HCT116 (cell line): ENCODE data around the gene TCP1. TPM values are rescaled to one million over a fixed set of nuclear protein-coding genes. Genes with fewer than 3 reads are reported as not detected.

Source experiments
- ATAC-seq: fragments of 200-7000 bp; cut with Tn5 transposase; 2 replicates; pipeline ENCODE4 v1.9.1; 2020; ENCODE audit warnings: mild to moderate bottlenecking, moderate library complexity
- BruUV-seq: library from RNA; stranded (reverse); fragments of 400-500 nt; replicated peaks from 2 replicates; lab custom pipeline; 2021; lab: Mats Ljungman, UMichigan
- CTCF ChIA-PET: fragments of 300-600 bp; sonication (Branson Sonifier 250); formaldehyde crosslinking; loops from one replicate; lab custom pipeline; 2021; ENCODE audit warnings: antibody characterized with exemption; lab: Charles Lee
- POLR2A ChIA-PET: fragments of 300-600, 350-600 bp; sonication (Branson Sonifier 250); formaldehyde crosslinking; loops from one replicate; lab custom pipeline; 2021; ENCODE audit warnings: antibody characterized with exemption; lab: Charles Lee
- RAD21 ChIA-PET, 2 experiments: fragments of 300-600 bp; sonication (Branson Sonifier 250); formaldehyde crosslinking; loops; one replicate each; lab custom pipeline; 2023; ENCODE audit warnings: low total read pairs in 2 of 2; ENCODE audit not compliant: uncharacterized antibody in 2 of 2, unreplicated experiment in 2 of 2, low non-redundant PET in 1 of 2; lab: Charles Lee
- DNase-seq: peaks from one replicate; pipeline ENCODE4 v3.0.0-alpha.2; 2010; ENCODE audit warnings: low read depth, low spot score
- H2AFZ ChIP-seq: fragments of 200-600 bp; shearing (Covaris generic), sonication (generic); 2 replicates; pipeline ENCODE4 v1.6.1; 2017; ENCODE audit warnings: low read depth, mixed run types, mixed read lengths, antibody characterized with exemption, low read length; ENCODE audit not compliant: poor library complexity, severe bottlenecking
- H3K27ac ChIP-seq: 2 replicates; pipeline ENCODE4 v1.5.1; 2012; ENCODE audit warnings: low read depth, low read length
- H3K27me3 ChIP-seq: fragments of 200-600 bp; sonication (generic); 2 replicates; pipeline ENCODE4 v1.6.1; 2016; ENCODE audit warnings: mixed run types, low read length, mixed read lengths; ENCODE audit not compliant: insufficient read depth
- H3K36me3 ChIP-seq, 2 experiments: fragments of 200-500 bp in 1 of 2; fragments of 200-600 bp in 1 of 2; sonication (Bioruptor generic) in 1 of 2; sonication (generic) in 1 of 2; 2 replicates each; pipeline versions ENCODE4 v1.5.1 to v1.6.1; 2014 to 2016; ENCODE audit warnings: low read length in 2 of 2, inconsistent platforms in 1 of 2, mixed read lengths in 1 of 2, mixed run types in 1 of 2; ENCODE audit not compliant: insufficient read depth in 2 of 2, control insufficient read depth in 1 of 2
- H3K4me1 ChIP-seq, 2 experiments: fragments of 200-600 bp in 1 of 2; sonication (generic) in 1 of 2; 2 replicates each; pipeline versions ENCODE4 v1.5.1 to v1.6.1; 2012 to 2017; ENCODE audit warnings: low read length in 2 of 2, inconsistent platforms in 1 of 2, mild to moderate bottlenecking in 1 of 2, mixed read lengths in 1 of 2, mixed run types in 1 of 2, moderate library complexity in 1 of 2; ENCODE audit not compliant: insufficient read depth in 2 of 2, control insufficient read depth in 1 of 2
- H3K4me2 ChIP-seq: fragments of 200-600 bp; sonication (generic); 2 replicates; pipeline ENCODE4 v1.6.1; 2017; ENCODE audit warnings: mixed run types, low read length, mixed read lengths
- H3K4me3 ChIP-seq, 2 experiments: fragments of 200-600 bp in 1 of 2; sonication (generic) in 1 of 2; replicated peaks in 1 of 2; 2 replicates each; pipeline ENCODE4 v1.5.1; 2011 to 2016; ENCODE audit warnings: low read length in 2 of 2, control low read depth in 1 of 2, low read depth in 1 of 2, mild to moderate bottlenecking in 1 of 2, mixed read lengths in 1 of 2, mixed run types in 1 of 2
- H3K79me2 ChIP-seq: fragments of 200-600 bp; sonication (generic); 2 replicates; pipeline ENCODE4 v1.6.1; 2017; ENCODE audit warnings: mild to moderate bottlenecking, mixed run types, low read length, moderate library complexity, mixed read lengths; ENCODE audit not compliant: insufficient read depth
- H3K9ac ChIP-seq: fragments of 200-600 bp; sonication (generic); 2 replicates; pipeline ENCODE4 v1.6.1; 2016; ENCODE audit warnings: low read length, mixed read lengths
- H3K9me2 ChIP-seq: fragments of 200-600 bp; sonication (generic), shearing (Covaris generic); 2 replicates; pipeline ENCODE4 v1.6.1; 2017; ENCODE audit warnings: mixed run types, mild to moderate bottlenecking, moderate library complexity; ENCODE audit not compliant: insufficient read depth
- H3K9me3 ChIP-seq, 2 experiments: fragments of 200-500 bp in 1 of 2; fragments of 200-600 bp in 1 of 2; sonication (Bioruptor generic) in 1 of 2; sonication (generic) in 1 of 2; 2 replicates each; pipeline ENCODE4 v1.6.1; 2014 to 2017; ENCODE audit warnings: low read length in 2 of 2, mixed read lengths in 2 of 2, inconsistent platforms in 1 of 2, low read depth in 1 of 2, mild to moderate bottlenecking in 1 of 2, mixed run types in 1 of 2, moderate library complexity in 1 of 2; ENCODE audit not compliant: control insufficient read depth in 1 of 2, insufficient read depth in 1 of 2
- H4K20me1 ChIP-seq: fragments of 200-600 bp; sonication (generic), shearing (Covaris generic); 2 replicates; pipeline ENCODE4 v1.6.1; 2017; ENCODE audit warnings: mixed run types, mild to moderate bottlenecking, moderate library complexity; ENCODE audit not compliant: insufficient read depth
- EGR1 ChIP-seq: IDR thresholded peaks from 2 replicates; pipeline ENCODE4 v1.6.1; 2012; ENCODE audit warnings: low read depth
- EZH2phosphoT487 ChIP-seq: fragments of 200-600 bp; IDR thresholded peaks from 2 replicates; pipeline ENCODE4 v1.6.1; 2018; ENCODE audit warnings: antibody characterized with exemption, borderline replicate concordance
- RAD21 ChIP-seq: IDR thresholded peaks from 2 replicates; pipeline ENCODE4 v1.6.1; 2012; ENCODE audit warnings: low read depth, mild to moderate bottlenecking
- SP1 ChIP-seq: IDR thresholded peaks from 2 replicates; pipeline ENCODE4 v1.6.1; 2012; ENCODE audit warnings: low read depth
- SRF ChIP-seq: IDR thresholded peaks from 2 replicates; pipeline ENCODE4 v1.6.1; 2012; ENCODE audit warnings: low read depth
- ZNF274 ChIP-seq: fragments of 200-500 bp; sonication (Bioruptor generic); IDR thresholded peaks from 2 replicates; pipeline ENCODE4 v1.6.1; 2014; ENCODE audit warnings: mild to moderate bottlenecking, low read depth, low read length, inconsistent platforms
- intact Hi-C: fragments of 100-400 bp; cut with micrococcal nuclease; formaldehyde crosslinking; loops from 2 replicates; pipeline ENCODE4 v1.10.0; 2022
- total RNA-seq: library from RNA; stranded (reverse); gene quantifications from one replicate; pipeline ENCODE4 v1.2.1, GENCODE V29; 2021; ENCODE audit not compliant: unreplicated experiment
- TF ChIP-seq, protein P1 (sequence below), 3 experiments: fragments of 200-600 bp in 1 of 3; sonication (generic) in 1 of 3; IDR thresholded peaks in 2 of 3; conservative IDR thresholded peaks in 1 of 3; 2 replicates each; pipeline ENCODE4 v1.5.1; 2012 to 2017; ENCODE audit warnings: low read depth in 2 of 3, low read length in 2 of 3, antibody characterized with exemption in 1 of 3, borderline replicate concordance in 1 of 3, control low read depth in 1 of 3, mild to moderate bottlenecking in 1 of 3, mixed read lengths in 1 of 3, mixed run types in 1 of 3, moderate library complexity in 1 of 3; ENCODE audit not compliant: insufficient read depth in 1 of 3
- TF ChIP-seq, protein P2 (sequence below): IDR thresholded peaks from 2 replicates; pipeline ENCODE4 v1.6.1; 2012

TCP1 gene
- total RNA-seq, 1 experiment from 2014 or later, result 447 TPM

DNA sequence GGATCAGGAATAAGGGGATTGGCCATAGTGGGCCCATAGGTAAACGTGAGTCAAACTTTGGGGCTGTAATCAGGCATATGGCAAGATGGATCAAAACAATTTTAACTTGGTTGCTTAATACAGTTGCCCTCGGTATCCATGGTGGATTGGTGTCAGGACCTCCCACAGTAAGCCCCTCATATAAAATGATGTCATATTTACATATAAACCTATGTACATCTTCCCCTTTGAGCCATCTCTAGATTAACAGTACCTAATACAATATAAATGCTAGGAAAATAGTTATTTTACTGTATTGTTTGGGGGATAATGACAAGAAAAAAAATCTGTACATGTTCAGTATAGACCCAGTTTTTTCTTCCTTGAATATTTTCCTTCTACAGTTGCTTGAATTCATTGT, 35.0 kb downstream of the TCP1 start:
- ChIA-PET RAD21 (no interaction called here), CTCF (no interaction called here), POLR2A (no interaction called here)
- no peak for TF ChIP-seq SP1
- TF ChIP-seq, protein P1, sequence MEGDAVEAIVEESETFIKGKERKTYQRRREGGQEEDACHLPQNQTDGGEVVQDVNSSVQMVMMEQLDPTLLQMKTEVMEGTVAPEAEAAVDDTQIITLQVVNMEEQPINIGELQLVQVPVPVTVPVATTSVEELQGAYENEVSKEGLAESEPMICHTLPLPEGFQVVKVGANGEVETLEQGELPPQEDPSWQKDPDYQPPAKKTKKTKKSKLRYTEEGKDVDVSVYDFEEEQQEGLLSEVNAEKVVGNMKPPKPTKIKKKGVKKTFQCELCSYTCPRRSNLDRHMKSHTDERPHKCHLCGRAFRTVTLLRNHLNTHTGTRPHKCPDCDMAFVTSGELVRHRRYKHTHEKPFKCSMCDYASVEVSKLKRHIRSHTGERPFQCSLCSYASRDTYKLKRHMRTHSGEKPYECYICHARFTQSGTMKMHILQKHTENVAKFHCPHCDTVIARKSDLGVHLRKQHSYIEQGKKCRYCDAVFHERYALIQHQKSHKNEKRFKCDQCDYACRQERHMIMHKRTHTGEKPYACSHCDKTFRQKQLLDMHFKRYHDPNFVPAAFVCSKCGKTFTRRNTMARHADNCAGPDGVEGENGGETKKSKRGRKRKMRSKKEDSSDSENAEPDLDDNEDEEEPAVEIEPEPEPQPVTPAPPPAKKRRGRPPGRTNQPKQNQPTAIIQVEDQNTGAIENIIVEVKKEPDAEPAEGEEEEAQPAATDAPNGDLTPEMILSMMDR (IDR thresholded peaks at IDR 0.05 in 2 of 3, conservative IDR thresholded peaks at IDR 0.05 in 1 of 3; ENCODE audit: borderline replicate concordance in 1 of 3, insufficient read depth in 1 of 3, low read depth in 2 of 3, low read length in 2 of 3), result no peak
- no peak for TF ChIP-seq EGR1
- no peak for TF ChIP-seq RAD21
- no peak for TF ChIP-seq ZNF274
- TF ChIP-seq SRF, result no peak
- TF ChIP-seq, protein P2, sequence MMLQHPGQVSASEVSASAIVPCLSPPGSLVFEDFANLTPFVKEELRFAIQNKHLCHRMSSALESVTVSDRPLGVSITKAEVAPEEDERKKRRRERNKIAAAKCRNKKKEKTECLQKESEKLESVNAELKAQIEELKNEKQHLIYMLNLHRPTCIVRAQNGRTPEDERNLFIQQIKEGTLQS, result no peak
- TF ChIP-seq EZH2phosphoT487, result no peak
- Histone ChIP-seq H3K9me3 (no peaks in the 10 kb centered on the region), H4K20me1 (peaks cover 2% of the 10 kb centered on the region; the same call in 1 of the 2 replicates), H3K27ac (no peak overlapping the region), H3K36me3 (peaks cover 36 to 57% of the 10 kb centered on the region in 2 experiments), H3K4me1 (peaks cover 0 to 16% of the 10 kb centered on the region in 2 experiments; a peak in 2 of 4 replicates), H2AFZ (no peak overlapping the region), H3K9me2 (no peaks in the 10 kb centered on the region), H3K79me2 (peaks cover 56% of the 10 kb centered on the region), H3K9ac (no peak overlapping the region), H3K27me3 (no peaks in the 10 kb centered on the region), H3K4me2 (no peak overlapping the region), H3K4me3 (no peak overlapping the region)
- intact Hi-C loops, result no loop called here
- BruUV-seq, result no TSS peak
- ATAC-seq, result no peak
- no peak for DNase-seq
